NCI-H2081 treated with DMSO at 0.1 percent for 48 hours (cell line): ENCODE measurements around the gene GBP7.

ENCODE experiments used
- DNase-seq: peaks from one replicate; lab custom pipeline; 2025; lab: John Stamatoyannopoulos, UW

The GBP7 gene

DNA sequence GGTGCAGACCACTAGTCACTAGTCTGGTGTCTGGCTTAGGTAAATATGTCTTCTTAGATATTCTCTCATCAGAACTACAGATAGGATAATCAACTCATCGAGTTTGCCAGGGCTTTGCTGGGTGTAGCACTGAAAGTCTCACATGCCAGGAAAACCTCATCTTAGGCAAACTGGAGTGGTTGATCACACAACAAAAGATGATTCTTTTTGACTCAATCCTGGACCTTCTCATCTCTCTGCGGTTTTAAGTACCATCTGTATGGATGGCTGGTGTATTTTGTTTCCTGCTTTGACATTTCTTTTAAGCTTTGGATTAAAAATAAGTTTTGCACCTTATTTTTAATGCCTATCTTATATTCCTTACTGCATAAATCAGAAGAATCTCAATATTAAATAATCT, 61.1 kb downstream of the GBP7 start:
- DNase-seq, result no peak

DNA sequence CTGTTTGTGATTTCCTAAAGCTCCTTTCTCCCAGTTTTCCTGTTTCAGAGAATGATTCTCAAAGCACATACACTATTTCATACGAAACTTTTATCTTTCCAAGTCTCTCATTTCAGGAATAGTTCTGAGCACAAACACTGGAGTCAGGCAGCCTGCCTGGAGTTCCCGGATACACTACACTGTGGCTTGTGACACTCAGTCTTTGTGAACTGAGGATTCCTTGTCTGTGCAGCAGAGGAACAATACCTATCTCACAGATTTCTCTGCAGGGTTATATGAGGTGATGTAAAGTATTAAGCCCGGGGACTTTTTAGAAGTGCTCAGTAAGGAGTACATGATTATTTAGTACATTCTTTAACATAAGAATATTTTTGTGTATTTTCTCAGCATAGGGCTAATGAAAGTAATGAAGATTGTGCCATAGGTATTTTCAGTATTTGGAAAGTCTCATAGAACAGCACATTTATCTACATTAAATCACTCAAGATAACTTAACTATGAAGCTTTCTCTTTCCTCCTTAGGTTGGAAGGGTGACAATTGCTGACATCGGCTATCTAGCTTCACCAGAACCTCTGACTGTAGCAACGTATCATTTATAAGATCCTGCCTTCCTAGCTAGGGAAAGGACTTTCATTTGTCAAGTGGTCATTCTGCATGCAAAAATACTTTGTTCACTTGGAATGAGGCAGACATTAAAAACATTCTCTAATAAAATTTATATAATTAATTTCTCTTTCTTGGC, 62.8 kb downstream of the GBP7 start:
- DNase-seq, result no peak

DNA sequence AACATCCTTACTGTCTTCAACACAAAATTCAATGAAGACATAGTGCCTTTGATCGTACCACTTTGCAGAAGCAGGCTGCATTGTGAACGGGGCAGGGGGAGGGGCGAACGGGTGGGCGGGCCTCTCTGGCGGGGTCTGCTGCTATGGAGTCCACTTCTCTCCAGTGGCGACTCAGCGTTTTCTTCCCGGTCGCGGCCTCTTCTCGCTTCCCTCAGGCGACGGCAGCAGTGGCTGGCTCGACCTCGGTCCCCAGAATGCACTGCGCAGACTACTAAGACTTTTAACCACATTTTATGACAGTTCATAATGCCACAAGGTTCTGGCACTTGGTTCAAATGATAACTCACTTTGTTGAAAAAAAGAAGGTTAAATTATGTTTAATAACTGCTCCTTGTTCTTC, 71.1 kb downstream of the GBP7 start:
- no peak for DNase-seq

DNA sequence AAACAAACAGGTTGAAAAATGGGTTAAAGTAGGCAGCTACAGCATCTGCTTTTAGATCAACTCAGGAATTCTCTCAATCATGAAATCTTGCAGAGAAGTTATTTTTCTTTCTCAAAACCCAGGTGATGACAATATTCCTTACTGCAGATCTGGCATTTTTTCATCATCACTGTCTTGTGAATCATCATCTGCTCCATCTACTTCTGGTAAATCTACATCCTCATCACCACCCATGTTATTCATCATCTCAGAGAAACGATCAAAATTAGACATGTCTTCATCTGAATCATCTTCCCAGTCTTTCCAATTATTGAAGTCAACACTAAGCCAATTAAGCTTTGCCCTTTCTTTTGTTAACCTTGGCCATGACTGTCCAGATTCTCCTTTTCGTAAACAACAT, 71.7 kb downstream of the GBP7 start:
- no peak for DNase-seq

DNA sequence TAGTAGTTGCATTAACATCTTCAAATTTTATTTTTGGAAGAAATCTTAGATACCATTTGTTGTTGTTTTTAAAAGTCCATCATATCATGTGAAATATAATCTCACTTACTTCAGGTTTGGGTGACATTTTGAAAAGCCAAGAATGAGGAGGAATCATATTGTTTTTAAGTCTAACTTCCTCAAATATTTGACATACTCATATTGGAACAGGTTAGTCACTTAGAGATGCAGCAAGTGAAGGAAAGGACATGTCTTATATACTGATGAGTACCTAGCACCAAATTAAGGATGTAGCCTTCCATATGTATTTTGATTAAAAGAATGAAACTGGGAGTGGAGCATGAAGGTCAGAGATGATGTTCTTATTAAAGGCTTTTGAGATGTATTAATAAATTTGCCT, 73.8 kb downstream of the GBP7 start:
- DNase-seq, result no peak

DNA sequence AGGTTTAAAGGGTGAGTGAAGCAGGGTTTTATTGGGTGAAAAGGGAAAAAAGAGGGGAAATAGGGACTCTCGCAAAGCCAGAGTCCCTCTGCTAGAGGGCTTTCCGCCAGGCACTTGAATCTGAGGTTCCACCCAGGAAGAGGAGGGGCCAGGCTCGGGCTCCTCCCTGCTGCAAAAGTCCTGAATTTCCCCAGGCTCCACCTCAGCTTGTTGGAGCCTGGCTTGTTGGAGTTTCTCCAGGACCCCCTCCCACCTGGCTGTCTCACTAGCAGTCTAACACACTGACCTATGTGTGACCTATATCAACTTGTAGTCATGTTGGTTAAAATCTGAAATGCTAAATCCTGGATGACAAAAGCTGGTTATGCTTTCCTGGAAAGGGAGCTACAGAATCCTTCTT, 75.4 kb downstream of the GBP7 start:
- no peak for DNase-seq

DNA sequence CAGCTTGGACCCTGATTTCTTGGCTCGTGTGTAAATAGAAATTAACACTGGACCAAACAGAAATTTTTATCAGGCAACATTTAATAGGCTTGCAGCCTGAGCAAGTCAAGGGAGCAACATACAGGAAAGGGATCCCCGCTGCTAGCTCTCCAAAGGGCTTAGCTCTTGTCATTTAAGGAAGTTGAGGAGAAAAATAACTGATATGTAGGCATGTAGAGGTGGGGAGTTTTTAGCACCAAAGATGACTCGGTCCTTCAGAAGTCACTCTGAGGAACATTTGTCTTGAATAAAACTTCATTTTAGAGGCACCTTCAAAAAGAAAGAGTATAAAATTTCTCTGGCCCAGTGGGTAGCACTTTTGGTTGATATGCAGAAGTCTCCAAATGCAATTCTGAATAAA, 76.9 kb downstream of the GBP7 start:
- no peak for DNase-seq

DNA sequence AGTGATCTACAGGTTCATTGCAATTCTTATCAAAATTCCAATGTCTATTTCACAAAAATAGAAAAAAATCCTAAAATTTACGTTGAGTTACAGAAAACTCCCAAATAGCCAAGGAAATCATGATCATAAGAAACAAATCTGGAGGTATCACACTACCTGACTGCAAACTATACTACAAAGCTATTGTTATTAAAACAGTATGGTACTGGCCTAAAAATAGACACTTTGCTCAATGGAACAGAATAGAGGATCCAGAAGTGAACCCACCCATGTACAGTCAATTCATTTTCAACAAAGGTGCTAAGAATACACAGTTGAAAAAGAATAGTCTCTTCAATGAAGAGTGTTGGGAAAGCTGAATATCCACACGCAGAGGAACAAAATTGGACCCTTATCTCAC, 80.1 kb downstream of the GBP7 start:
- DNase-seq, result no peak

DNA sequence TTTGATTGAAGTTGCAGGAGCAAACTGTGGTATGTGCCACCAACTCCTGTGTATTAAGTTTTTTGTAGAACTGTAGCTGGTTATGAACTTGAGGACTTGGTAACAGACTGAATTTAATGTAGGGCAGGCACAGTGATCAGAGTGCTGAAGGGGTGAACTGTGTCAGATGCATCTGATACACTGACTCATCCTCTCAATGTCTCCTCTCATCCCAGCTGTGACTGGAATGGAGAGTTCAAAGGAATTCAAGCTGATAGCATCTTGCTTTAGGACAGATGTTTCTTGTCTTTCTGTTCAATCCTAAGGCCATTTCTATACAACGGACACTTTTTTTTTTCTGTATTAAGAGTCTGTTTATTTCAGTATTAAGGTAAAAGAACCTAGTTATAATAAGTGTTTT, 85.8 kb downstream of the GBP7 start:
- DNase-seq, result no peak

DNA sequence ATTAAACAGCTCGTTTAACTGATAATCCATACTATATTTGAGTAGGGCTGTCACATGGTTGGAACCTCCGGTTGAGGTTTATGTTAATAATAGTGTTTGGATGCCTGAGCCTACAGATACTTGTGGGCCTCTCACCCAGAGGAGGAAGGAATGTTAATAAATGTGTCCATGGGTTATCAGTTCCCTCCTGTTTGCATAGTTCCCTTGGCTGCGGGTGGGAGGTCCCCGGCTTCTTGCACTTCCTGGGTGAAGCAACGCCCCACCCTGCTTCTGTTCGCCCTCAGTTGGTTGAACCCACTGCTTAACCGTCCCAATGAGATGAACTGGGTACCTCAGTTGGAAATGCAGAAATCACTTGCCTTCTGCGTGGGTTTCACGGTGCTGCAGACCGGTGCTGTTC, 87.2 kb downstream of the GBP7 start:
- no peak for DNase-seq

DNA sequence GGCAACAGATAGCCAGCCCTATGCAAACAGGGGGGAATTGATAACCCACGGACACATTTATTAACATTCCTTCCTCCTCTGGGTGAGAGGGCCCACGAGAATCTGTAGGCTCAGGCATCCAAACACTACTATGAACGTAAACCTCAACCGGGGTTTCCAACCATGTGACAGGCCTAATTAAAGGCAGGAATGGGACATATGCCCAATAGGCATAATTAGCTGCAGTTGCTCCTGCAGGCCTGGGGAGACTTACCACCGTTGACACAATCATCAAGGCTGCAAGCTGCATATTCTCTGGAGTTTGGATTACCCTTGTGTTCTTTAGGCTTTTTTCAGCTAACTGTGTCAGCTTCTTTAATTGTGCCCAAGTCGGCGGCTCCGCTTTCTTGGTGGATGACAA, 88.6 kb downstream of the GBP7 start:
- no peak for DNase-seq

DNA sequence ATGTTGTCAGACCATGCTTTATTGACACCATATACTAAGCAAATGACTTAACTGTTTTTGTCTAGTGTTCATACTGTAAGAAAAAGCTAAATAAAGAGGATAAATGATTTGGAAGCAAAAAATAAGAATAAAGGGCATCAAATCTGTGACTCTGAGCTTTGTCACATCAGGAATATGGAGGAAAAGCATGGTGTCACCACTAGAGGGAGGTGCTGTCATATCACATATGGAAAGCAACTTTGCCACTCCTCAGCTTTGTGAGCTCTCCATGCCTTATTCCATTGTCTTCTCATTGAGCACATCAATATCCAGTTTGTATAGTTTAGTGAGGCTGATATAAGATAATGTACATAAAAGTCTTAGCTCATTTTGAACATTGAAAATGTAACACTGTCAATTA, 90.0 kb downstream of the GBP7 start:
- DNase-seq, result no peak
